GM21367 (cell line): Measurements from ENCODE around the gene RHOT2.
"Not testable (repeated sequence)": the region's sequence is repeated elsewhere in the genome, so short reads cannot be mapped to it uniquely, and the experiment has no call there.

ENCODE experiments used
- ATAC-seq: cut with Tn5 transposase; IDR thresholded peaks from one replicate; pipeline ENCODE4 v1.9.1; 2021; ENCODE audit not compliant: unreplicated experiment

The RHOT2 gene

DNA sequence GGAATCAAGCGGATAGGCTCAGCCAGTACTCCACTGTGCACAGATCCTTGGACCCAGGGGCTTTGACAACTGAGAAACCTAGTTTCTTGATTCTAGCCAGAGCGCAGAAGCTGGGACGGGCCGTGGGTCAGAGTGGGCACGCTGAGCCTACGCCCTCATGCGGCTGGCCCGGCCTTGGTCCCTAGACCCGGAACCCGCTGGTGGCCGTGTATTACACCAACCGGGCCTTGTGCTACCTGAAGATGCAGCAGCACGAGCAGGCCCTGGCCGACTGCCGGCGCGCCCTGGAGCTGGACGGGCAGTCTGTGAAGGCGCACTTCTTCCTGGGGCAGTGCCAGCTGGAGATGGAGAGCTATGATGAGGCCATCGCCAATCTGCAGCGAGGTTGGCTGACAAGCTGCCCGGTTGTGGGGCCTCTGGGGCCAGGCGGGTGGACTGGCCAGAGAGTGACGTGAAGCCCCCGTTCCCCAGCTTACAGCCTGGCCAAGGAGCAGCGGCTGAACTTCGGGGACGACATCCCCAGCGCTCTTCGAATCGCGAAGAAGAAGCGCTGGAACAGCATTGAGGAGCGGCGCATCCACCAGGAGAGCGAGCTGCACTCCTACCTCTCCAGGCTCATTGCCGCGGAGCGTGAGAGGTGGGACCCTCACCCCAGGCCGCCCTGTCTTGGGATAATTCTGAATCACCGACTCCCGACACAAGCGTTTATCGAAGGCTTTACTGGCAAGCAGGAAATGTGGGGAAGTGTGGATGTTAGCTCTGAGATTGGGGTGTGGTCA, 13.2 kb downstream of the RHOT2 start:
- no peak for ATAC-seq

GRCh38 chr16:681746-682427, 14.0 kb downstream of the RHOT2 start:
- no peak for ATAC-seq

DNA sequence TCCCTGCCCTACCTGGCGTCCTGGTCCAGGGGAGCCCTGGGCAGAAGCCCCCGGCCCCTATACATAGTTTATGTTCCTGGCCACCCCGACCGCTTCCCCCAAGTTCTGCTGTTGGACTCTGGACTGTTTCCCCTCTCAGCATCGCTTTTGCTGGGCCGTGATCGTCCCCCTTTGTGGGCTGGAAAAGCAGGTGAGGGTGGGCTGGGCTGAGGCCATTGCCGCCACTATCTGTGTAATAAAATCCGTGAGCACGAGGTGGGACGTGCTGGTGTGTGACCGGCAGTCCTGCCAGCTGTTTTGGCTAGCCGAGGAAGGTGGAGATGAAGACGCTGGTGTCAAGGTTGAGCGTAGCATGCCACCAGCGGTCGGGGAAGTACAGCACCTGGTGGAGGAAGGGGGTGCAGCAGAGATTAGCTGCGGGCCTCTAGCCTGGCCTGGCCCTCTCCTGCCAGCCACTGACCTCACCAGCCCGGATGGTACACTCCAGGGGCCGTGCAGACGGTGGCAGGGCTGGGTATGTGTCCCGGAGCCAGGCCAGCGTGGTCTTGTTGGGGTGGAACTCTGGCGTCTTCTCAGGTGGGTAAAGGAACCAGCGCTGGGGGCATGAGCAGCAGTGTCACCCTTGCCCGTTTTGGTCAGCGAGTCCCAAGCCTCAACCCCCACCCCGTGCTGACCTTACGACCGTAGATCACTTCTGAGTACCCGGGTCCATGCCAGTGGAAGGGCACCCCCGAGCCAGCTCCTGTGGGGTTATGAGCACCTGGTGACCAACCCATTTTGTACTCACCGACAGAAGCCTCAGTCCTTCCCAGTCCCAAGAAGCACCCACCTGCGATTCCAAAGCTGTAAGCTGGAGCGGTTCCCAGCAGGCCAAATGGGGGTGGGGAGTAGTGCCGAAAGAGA, 14.8 kb downstream of the RHOT2 start:
- no peak for ATAC-seq

GRCh38 chr16:683396-684070, 15.6 kb downstream of the RHOT2 start:
- ATAC-seq, result no peak

- ATAC-seq, result peak; percentile 56
These were observed 16.3 kb downstream of the RHOT2 start, which contains the start of gene JMJD8 for GRCh38 chr16:684071-684794. Gene JMJD8 (minus strand): TSS chr16:684334. CDS start chr16:684319, 15 bp downstream.

DNA sequence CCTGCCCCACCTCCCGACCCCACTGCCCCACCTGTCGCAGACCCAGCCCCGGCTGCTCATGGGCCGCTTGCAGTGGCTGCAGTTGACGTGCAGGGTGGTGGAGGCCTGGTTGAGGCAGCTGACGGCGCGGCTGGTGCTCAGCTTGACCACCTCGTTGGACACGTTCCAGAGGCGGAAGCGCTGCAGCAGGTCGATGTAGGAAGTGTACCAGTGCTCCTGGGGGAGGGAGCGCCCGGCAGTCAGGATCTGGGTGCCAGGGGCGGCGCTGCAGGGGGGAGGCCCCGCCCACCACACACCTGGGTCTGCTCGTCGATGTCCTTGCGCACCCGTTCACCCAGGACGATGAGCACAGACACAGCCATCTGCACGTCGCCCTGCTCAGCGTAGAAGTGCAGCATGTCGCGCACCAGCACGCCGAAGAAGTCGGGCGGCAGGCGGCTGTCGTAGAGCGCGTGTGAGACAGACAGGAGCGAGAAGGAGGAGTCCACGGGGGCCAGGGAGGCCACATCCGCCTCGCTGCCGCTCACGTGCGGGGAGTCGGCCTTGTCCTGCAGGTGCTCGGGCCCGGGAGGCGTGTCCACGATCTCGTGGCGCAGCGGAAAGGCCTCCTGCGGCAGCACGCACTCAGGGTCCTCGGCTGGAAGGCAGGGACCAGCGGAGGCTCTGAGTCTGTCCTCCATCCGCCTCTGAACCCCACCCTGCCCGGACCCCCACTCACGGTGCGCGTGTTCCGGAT, 17.2 kb downstream of the RHOT2 start:
- ATAC-seq, result no peak

DNA sequence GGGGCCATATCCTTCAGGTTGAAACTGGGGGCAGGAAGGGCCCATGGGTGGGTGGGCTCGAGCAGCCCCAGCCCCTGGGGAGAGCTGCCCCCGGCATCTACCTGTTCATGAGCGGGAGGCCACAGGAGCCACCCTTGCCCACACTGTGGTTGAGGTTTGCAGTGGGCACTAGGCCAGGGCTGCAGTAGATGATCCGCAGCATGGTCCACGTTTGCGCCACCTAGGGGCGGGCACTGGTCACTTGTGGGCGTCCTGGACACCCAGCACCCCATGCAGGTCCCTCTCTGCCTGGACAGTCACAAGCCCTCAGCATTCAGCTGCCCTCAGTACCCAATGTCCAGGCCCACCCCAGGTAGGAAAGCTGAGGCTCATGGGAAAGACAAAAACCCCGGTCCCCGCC, 18.0 kb downstream of the RHOT2 start:
- ATAC-seq, result no peak

DNA sequence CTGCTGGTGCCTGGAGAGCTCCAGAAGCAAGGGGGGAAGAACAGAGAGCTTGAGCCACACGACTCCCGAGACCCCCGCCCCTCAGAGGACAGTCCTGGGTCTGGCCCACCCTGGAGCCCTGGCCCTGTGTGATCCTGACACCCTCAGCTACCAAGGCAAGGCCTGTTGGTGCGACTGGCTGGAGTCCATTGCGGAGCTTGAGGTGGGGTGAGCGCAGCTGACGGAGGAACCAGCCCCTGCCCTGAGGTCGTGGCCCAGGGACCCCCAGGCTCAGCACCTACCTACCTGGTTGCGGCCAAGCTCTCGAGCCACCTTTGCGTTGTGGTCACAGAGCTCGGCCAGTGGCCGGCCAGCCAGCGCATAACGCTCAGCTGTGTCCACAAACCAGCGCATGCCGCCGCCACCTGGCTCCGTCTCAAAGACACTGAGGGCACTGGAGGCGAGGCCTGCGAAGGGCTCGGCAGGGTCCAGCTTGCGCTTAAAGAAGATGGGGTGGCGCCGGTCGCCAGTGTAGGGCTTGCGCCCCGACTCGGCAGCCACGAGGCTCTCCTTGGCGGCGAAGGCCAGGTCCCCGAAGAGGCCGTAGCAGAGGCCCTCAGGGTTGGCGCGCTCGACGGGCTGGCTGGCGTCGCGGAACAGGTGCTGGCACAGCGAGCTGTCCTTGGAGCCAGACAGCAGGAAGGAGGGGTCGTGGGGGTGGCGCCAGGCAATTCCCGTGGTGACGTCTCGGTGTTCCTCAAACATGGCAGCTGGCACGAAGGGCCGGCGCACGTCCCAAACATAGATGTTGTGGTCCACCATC, 18.7 kb downstream of the RHOT2 start:
- ATAC-seq, result no peak

- ATAC-seq, result no peak
These were observed 19.6 kb downstream of the RHOT2 start for GRCh38 chr16:687499-687898.

GRCh38 chr16:689175-689897, 21.4 kb downstream of the RHOT2 start:
- no peak for ATAC-seq

DNA sequence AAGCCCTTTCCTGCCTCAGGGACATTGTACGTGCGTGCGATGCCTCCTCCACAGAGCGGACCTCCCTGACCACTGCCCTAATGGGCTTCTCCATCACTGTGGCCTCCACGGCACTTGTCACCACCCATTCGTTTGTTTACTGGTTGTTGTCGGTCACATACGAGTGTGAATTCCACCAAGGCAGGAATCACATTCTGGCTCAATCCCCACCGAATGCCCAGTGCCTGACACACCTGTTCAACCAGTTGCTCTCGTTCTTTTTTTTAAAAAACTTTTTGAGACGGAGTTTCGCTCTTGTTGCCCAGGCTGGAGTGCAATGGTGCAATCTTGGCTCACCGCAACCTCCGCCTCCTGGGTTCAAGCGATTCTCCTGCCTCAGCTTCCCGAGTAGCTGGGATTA, 23.3 kb downstream of the RHOT2 start:
- ATAC-seq, result not testable (repeated sequence)

DNA sequence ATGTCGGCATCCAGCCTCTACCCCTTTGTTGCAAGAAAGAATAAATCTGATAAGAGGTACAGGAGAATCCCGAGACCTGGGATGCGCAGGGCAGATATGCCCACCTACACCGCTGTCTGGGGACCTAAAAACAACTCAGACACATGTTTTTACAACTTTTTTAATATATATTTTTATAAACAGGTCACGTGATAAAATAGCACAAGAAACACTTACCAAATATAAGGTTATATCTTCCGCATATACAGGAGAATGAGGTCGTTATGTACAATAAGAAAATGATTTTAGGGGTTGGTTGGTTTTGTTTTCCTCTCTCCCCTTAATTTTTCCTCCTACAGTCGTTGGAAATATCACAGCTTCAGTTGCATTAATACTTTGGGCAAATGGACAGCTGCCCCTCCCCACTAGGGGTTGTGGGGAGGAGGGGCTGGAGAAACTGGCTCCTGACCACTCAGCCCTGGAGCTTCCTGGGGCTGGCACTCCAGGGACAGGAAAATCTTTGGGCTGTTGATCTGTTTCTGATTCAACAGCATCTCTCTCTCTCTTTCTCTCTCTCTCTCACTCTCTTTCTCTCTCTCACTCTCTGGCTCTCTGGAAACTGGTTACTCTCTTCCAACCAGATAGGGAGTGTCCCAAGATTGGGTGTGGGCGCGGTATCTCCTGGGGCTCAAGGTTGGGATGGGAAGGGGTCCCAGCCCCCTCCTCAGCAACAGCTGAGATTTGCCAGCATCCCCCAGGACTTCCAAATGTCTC, 24.6 kb downstream of the RHOT2 start:
- no peak for ATAC-seq

- ATAC-seq, result no peak
These were observed 25.4 kb downstream of the RHOT2 start for GRCh38 chr16:693364-693763.

GRCh38 chr16:693766-694165, 25.8 kb downstream of the RHOT2 start:
- no peak for ATAC-seq

DNA sequence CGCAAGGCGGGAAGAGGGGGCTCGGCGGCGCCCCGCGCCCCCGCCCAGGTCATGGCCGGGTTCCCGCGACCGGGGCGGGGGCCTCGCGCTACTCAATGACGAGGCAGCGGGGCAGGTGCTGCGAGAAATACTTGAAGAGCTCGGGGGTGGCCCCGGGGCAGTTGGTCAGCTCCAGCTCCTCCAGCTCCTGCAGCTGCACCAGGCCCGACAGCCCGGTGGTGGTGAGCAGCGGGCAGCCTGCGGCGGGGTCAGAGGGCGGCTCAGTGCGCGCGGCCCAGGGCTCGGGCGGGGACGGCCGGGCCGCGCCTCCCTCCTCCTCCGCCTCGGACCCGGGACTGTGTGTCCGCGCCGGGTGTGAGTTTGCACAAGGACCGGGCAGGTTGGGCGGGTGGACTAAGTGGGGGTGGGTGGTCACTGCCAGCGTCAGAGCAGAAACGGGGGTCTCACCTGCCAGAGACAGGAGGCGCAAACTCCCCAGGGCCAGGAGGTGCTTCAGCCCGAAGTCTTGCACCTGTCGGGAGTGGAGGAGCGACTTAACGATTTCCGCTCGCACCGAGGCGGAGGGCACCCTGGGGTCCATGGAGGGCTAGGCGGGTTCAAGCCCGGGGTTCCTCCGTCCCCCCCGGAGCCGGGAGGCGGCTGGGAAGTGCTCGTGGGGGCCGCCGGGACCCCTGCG, 26.4 kb downstream of the RHOT2 start:
- no peak for ATAC-seq

GRCh38 chr16:694863-695354, 27.0 kb downstream of the RHOT2 start:
- ATAC-seq, result no peak
